Hepatocyte (in vitro differentiated cells): ENCODE data around the gene EML4. TPM values are rescaled to one million over a fixed set of nuclear protein-coding genes. Genes with fewer than 3 reads are reported as not detected.
A peak's percentile ranks its signal among the peaks of the same experiment; 100 is the strongest.
"Not testable (repeated sequence)": the region's sequence is repeated elsewhere in the genome, so short reads cannot be mapped to it uniquely, and the experiment has no call there.

Experiments
- DNase-seq: peaks from one replicate; pipeline ENCODE4 v3.0.0-alpha.2; 2016; ENCODE audit warnings: low spot score
- H2AFZ ChIP-seq: fragments of 200-600 bp; sonication (generic); 2 replicates; pipeline ENCODE4 v1.6.0; 2016; ENCODE audit warnings: antibody characterized with exemption, mild to moderate bottlenecking
- H3K27ac ChIP-seq: fragments of 200-600 bp; sonication (generic); 2 replicates; pipeline ENCODE4 v1.5.1; 2016; ENCODE audit warnings: mild to moderate bottlenecking
- H3K27me3 ChIP-seq: fragments of 200-600 bp; sonication (generic); 2 replicates; pipeline ENCODE4 v1.6.1; 2016
- H3K36me3 ChIP-seq: fragments of 200-600 bp; sonication (generic); replicated peaks from 2 replicates; pipeline ENCODE4 v1.5.1; 2016; ENCODE audit warnings: low read depth; ENCODE audit not compliant: insufficient read depth
- H3K4me1 ChIP-seq: fragments of 200-600 bp; sonication (generic); 2 replicates; pipeline ENCODE4 v1.5.1; 2016; ENCODE audit warnings: mild to moderate bottlenecking, moderate library complexity; ENCODE audit not compliant: insufficient read depth
- H3K4me2 ChIP-seq: fragments of 200-600 bp; sonication (generic); 2 replicates; pipeline ENCODE4 v1.6.0; 2016
- H3K4me3 ChIP-seq: fragments of 200-600 bp; sonication (generic); 2 replicates; pipeline ENCODE4 v1.5.1; 2016; ENCODE audit warnings: mild to moderate bottlenecking
- H3K79me2 ChIP-seq: fragments of 200-600 bp; sonication (generic); 2 replicates; pipeline ENCODE4 v1.6.0; 2017; ENCODE audit warnings: mild to moderate bottlenecking
- H3K9me2 ChIP-seq: fragments of 200-600 bp; sonication (generic); replicated peaks from 2 replicates; pipeline ENCODE4 v1.6.0; 2017; ENCODE audit warnings: mild to moderate bottlenecking; ENCODE audit not compliant: insufficient read depth
- H3K9me3 ChIP-seq: fragments of 200-600 bp; sonication (generic); 2 replicates; pipeline ENCODE4 v1.5.1; 2016; ENCODE audit warnings: low read depth, mild to moderate bottlenecking
- H4K20me1 ChIP-seq: fragments of 200-600 bp; sonication (generic); 2 replicates; pipeline ENCODE4 v1.6.0; 2016; ENCODE audit warnings: mild to moderate bottlenecking; ENCODE audit not compliant: insufficient read depth, poor library complexity, severe bottlenecking
- EZH2 ChIP-seq: fragments of 200-600 bp; sonication (generic); IDR thresholded peaks from 2 replicates; pipeline ENCODE4 v1.6.1; 2016; ENCODE audit warnings: antibody characterized with exemption, mild to moderate bottlenecking, borderline replicate concordance
- EZH2phosphoT487 ChIP-seq: fragments of 200-600 bp; sonication (generic); IDR thresholded peaks from one replicate; pipeline ENCODE4 v1.6.1; 2018; ENCODE audit warnings: antibody characterized with exemption, mild to moderate bottlenecking, low read depth, moderate library complexity; ENCODE audit not compliant: unreplicated experiment, severe bottlenecking
- WGBS: methylation state at CpG from one replicate; pipeline ENCODE4 v1.1.6; 2016; ENCODE audit warnings: low lambda C conversion rate; ENCODE audit errors: missing lambda C conversion rate; 5-methylcytosine and 5-hydroxymethylcytosine counted together
- polyA plus RNA-seq: library from polyadenylated mRNA; unstranded; fragments of >200 nt; fragmentation: Nextera tagmentation; extraction: Ambion mirVana; gene quantifications from 2 replicates; pipeline ENCODE4 v1.2.1, GENCODE V29; 2016
- total RNA-seq: library from RNA; depleted of rRNA; stranded (reverse); fragments of >200 nt; gene quantifications from 2 replicates; pipeline ENCODE4 v1.2.3, GENCODE V29; 2014
- TF ChIP-seq, protein P1 (sequence below): fragments of 200-600 bp; sonication (generic); IDR thresholded peaks from 2 replicates; pipeline ENCODE4 v1.5.1; 2016; ENCODE audit warnings: antibody characterized with exemption, mild to moderate bottlenecking; ENCODE audit not compliant: poor library complexity

EML4 gene
- total and polyA plus RNA-seq, 2 experiments from 2014 or later = 49.9 to 86.8 TPM

DNA sequence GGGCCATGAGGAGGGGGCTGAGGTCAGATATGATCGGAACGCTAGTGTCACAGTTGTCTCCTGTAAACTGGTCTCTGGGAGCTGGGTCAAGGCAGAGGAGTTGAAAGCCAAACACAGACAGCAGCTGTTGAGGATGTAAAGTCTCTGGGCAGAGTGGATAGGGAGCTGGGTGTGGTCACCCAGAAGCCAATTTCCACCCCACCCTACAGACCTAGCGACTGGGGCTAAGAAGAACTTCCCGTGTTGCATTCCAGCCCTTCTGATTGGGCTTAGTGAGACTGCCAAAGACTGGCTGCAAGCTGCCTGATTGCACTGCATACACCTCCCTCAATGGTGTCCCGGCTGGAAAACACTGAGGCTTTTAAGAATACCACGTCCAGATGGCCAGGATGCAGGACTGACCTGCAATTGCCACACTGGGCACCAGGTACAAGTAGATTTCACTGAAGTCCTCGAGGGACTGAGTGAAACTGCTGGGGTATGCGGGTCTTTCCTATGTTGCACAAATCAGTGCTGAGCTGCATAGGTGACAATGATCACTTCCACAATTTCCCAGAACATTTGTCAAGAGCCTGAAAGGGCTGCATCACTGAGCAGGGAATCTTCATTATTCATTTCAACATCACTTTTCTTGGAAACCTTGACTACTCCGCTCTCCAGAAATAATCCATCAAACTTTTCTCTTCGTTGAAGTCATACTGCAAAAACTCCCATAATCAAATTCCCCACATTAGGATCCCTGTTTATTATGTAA is 43.1 kb upstream of the EML4 start:
- Histone ChIP-seq H3K27ac (no peak overlapping the region), H3K4me1 (peaks cover 26% of the 10 kb centered on the region), H3K79me2 (no peaks in the 10 kb centered on the region), H3K27me3 (no peaks in the 10 kb centered on the region), H3K9me2 (no peaks in the 10 kb centered on the region), H3K9me3 (no peaks in the 10 kb centered on the region), H3K4me2 (no peak overlapping the region), H3K4me3 (no peak overlapping the region), H2AFZ (no peak overlapping the region), H3K36me3 (no peaks in the 10 kb centered on the region), H4K20me1 (no peaks in the 10 kb centered on the region)
- no peak for DNase-seq
- WGBS = 66% methylated on average over 10 of the region's 10 CpGs
- TF ChIP-seq, protein P1, sequence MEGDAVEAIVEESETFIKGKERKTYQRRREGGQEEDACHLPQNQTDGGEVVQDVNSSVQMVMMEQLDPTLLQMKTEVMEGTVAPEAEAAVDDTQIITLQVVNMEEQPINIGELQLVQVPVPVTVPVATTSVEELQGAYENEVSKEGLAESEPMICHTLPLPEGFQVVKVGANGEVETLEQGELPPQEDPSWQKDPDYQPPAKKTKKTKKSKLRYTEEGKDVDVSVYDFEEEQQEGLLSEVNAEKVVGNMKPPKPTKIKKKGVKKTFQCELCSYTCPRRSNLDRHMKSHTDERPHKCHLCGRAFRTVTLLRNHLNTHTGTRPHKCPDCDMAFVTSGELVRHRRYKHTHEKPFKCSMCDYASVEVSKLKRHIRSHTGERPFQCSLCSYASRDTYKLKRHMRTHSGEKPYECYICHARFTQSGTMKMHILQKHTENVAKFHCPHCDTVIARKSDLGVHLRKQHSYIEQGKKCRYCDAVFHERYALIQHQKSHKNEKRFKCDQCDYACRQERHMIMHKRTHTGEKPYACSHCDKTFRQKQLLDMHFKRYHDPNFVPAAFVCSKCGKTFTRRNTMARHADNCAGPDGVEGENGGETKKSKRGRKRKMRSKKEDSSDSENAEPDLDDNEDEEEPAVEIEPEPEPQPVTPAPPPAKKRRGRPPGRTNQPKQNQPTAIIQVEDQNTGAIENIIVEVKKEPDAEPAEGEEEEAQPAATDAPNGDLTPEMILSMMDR = no peak
- no peak for TF ChIP-seq EZH2
- no peak for TF ChIP-seq EZH2phosphoT487

DNA sequence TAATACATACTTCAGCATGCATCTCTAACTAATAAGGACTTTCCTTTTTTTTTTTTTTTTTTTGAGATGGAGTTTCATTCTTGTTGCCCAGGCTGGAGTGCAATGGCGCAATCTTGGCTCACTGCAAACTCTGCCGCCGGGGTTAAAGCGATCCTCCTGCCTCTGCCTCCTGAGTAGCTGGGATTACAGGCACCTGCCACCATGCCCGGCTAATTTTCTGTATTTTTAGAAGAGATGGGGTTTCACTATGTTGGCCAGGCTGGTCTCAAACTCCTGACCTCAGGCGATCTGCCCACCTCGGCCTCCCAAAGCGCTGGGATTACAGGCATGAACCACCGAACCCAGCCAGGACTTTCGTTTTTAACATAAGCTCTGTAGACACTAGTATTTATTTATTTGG is 42.3 kb upstream of the EML4 start:
- not testable (repeated sequence) for H3K36me3 ChIP-seq, H3K79me2 ChIP-seq, H3K4me3 ChIP-seq, H3K27me3 ChIP-seq, DNase-seq, H3K9me2 ChIP-seq, H2AFZ ChIP-seq, H3K9me3 ChIP-seq, H4K20me1 ChIP-seq
- WGBS = 82% methylated on average over 10 of the region's 10 CpGs
- Histone ChIP-seq H3K27ac (peak overlapping the region; percentile 77), H3K4me2 (peak overlapping the region; percentile 50), H3K4me1 (peaks cover 27% of the 10 kb centered on the region)

GRCh38 chr2:42127425-42128424 is 41.4 kb upstream of the EML4 start:
- no peak overlapping the region for H3K4me3 ChIP-seq
- H3K4me2 ChIP-seq = peak overlapping the region; percentile 50
- no peak for DNase-seq
- no peaks in the 10 kb centered on the region for H3K27me3 ChIP-seq
- no peaks in the 10 kb centered on the region for H3K9me2 ChIP-seq
- H3K79me2 ChIP-seq = no peaks in the 10 kb centered on the region
- no peaks in the 10 kb centered on the region for H3K36me3 ChIP-seq
- 51% methylated on average over 5 of the region's 5 CpGs for WGBS
- H2AFZ ChIP-seq = no peak overlapping the region
- no peaks in the 10 kb centered on the region for H3K9me3 ChIP-seq
- H3K4me1 ChIP-seq = peaks cover 35% of the 10 kb centered on the region
- H3K27ac ChIP-seq = peak overlapping the region; percentile 77
- TF ChIP-seq EZH2 = no peak
- TF ChIP-seq EZH2phosphoT487 = no peak
- TF ChIP-seq, protein P1 = no peak
- H4K20me1 ChIP-seq = no peaks in the 10 kb centered on the region
